Daoy (cell line): ENCODE results near the gene S100PBP. TPM values are rescaled to one million over a fixed set of nuclear protein-coding genes. Genes with fewer than 3 reads are reported as not detected.

Source experiments
- DNase-seq: peaks from one replicate; pipeline ENCODE4 v3.0.0-alpha.2; 2015; ENCODE audit warnings: low read depth
- total RNA-seq: library from RNA; depleted of rRNA; stranded (reverse); fragments of >200 nt; shearing (Covaris generic); gene quantifications from 2 replicates; pipeline ENCODE4 v1.2.3, GENCODE V29; 2014

The S100PBP gene
- total RNA-seq, 1 experiment from 2014 or later: 34.9 TPM

DNA sequence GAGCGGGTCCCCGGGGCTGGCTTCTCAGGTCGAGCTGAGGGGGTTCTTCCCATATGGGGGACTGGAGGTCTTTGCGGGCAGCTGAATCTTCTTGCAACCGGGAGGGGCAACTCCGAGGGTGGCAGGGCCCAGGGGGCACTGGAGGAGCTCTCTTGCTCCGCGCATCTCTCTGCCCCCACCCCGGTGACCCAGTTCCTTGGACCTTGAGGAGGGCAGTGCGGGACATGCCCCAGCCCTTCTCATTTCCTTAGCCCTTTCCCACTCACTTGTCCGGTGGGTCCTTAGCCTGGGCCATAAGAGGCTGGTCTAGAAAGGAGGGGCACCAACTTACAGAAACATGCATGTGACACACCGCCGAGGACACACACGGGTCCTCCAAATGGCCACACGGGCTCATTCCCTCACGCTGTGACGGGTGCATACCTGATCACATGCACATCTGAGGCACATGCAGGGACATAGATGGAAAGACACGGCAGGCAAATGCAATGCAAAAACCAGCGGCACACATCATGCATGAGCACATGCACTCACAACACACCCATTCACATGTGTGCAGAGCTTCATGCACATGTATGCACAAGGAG lies 69.5 kb downstream of the S100PBP start:
- no peak for DNase-seq

DNA sequence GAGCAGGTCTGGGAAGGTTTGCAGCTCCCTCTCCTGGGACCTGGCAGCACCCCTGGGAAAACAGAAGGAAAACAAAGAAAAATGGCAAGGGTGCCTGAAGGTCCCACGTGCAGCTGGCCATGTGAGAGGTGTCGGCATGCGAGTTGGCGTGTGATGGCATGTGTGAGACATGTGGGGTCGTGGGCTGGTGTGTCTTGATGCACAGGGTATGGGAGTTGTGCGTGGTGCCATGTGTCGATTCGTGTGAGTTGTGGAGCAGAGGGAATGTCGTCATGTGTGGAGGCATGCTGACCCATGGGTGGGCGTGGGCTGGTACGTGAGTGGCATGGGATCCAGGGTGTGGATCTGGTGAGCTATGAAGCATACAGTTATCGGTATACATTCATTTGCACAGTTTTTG lies 70.2 kb downstream of the S100PBP start:
- no peak for DNase-seq

DNA sequence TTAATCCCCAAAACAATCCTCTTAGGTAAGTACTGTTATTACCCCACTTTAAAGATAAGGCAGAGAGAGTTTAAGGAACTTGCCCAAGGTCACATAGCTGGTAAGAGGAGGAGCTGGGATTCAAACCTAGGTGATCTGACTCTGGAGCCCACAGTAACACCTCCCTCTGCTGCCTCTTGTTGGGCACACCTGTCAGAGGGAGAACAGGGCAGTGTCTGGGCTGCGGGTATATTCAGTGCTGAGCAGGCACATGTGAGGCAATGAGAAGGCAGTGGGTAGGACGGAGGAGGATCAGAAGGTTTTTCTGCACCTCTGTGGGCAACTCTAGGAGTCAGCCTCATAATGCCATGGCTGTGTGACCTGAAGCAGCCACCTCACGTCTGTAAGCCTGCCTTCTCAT lies 70.7 kb downstream of the S100PBP start:
- DNase-seq: no peak

DNA sequence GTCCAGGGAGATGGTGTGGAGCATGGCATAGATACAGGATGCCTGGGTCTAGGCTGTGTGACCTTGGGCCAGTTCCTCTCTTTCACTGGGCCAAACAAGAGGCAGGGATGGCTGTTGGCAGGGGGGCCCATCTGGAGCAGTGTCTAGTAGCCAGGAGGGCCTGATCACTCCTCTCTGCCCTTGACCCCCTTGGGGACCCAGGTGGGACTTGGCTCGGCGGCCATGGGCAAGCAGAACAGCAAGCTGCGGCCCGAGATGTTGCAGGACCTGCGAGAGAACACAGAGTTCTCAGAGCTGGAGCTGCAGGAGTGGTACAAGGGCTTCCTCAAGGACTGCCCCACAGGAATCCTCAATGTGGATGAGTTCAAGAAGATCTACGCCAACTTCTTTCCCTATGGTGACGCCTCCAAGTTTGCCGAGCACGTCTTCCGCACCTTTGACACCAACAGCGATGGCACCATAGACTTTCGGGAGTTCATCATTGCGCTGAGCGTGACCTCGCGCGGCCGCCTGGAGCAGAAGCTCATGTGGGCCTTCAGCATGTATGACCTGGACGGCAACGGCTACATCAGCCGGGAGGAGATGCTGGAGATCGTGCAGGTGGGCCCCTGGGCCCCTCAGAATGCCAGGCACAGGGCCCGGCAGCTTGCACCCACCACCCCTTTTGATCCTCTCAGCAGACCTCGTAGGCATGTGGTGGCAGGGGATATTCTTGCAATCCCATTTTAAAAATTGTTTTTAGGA lies 71.4 kb downstream of the S100PBP start:
- DNase-seq: peak; percentile 1

DNA sequence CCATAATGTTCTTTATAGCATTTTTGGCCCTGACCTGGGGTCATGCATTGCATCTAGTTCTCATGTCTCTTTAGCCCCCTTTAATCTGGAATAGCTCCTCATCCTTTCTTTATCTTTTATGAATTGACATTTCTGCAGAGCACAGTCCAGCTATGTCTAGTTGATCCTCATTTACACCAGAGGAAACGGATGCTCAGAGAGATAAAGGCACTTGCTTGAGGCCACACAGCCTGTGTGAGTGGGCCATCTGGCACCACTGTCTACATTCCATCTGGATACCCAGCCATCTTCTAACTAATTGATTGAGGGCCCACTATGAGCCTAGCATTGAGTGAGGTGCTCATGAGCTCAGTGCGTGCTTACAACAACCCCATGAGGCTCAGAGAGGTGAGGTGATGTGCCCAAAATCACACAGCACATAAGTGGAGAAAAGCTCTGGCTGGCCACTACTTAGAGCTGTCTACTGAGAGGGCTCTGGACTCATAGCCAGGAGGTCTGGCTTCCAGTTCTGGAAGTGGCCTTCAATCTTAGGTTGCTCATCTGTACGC lies 72.4 kb downstream of the S100PBP start:
- DNase-seq: no peak

DNA sequence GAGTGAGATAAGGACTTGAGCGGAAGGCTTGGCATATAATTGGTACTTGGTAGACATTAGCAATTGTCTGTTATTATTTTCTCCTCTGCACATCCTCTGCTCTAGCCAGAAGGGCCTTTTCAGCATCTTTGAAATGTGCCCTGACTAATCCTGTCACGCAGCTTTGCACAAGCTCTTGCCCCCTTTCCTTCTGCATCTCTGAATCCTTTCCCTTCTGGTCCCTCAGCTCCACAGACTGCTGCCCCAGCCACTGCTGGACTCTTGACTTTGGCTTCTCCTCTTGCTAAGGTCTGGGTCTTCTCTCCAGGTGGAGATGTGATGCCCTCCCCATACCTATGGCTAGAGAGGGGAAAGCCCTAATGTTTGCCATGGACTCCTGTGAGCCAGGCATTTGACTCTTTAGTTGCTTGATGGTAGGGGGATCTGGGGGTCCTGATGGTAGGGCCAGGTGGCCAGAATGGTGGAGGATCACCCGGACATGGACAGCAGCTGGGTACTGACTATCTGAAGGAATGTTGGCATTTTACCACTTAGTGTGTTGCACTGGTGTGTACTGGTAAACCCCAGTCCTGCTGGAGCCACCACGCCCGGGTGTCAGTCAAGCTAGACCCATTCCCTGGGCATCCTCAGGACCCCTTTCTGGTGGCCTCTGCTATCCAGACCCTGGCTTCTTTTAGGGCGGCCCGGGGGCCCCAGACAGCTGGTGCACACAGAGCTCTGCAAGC lies 73.2 kb downstream of the S100PBP start:
- DNase-seq: no peak

DNA sequence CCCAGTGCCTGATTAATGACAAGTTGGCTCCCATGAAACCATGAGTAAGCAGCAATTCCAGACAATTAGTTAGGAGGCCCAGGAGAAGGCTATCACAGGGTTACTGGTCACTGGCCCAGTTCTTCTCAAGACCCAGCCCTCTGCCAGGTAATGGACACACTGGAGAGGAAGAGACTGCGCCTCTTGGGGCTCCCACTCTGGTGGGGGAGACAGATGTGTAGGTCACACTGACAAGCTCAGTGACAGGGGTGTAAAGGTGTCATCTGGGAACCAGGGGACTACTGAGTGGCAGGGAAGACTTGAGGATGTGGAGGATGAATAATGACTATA lies 73.8 kb downstream of the S100PBP start:
- DNase-seq: no peak

DNA sequence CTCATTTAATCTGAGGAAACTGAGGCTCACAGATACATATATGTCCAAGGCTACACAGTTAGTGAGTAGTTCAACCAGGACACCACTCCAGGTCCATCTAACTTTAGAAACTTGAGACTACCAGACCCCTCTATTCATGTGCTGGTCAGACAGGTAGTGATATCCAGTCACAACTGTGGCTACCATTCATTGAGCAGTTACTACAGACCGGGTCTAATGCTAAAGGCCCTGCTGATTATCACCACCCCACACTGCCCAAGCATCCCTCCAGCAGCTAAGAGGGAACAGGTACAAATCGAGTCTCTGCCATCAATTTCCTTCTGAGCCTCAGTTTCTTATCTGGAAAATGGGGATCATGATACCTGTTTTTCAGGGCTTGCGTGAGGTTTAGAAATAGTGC lies 74.2 kb downstream of the S100PBP start:
- no peak for DNase-seq

DNA sequence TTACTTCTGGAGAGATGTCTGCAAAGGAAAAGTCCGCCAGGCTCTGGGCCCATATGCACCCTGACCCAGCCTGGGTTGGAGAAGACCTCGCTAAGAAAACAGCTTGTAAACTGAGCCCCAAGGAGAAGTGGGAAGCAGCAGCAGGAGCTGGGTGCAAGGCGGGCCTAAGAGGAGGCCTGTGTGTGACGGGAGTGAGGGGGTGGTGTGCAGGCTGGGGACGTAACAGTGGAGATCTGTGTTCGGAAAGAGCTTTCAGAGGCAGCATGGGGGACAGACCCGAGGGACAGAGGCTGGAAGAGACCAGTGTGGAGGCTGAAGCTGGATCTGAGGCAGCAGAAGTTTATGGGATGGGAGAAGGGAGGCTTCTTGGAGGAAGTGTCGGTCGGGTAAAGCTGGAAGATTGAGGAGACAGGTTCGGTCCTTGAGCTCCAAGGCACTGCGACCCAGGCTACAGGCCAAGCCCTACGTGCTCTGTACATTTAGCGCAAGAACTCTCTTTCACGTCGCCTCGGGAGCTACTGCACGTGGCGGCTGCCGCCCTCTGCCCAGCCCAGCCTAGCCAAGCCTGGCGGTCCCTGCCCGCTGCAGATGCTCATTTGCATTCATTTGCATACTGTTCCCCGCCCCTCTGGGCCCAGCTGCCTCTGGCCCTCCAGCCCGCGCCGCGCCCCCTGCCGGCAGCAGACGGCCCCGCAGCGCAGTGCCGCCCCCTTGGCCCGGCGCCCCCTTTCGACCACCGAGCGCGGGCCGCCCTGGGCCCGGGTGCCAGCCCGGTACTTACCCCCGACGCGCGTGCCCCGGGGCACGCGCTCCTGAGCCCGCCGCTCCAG lies 75.1 kb downstream of the S100PBP start:
- peak; percentile 65 for DNase-seq

DNA sequence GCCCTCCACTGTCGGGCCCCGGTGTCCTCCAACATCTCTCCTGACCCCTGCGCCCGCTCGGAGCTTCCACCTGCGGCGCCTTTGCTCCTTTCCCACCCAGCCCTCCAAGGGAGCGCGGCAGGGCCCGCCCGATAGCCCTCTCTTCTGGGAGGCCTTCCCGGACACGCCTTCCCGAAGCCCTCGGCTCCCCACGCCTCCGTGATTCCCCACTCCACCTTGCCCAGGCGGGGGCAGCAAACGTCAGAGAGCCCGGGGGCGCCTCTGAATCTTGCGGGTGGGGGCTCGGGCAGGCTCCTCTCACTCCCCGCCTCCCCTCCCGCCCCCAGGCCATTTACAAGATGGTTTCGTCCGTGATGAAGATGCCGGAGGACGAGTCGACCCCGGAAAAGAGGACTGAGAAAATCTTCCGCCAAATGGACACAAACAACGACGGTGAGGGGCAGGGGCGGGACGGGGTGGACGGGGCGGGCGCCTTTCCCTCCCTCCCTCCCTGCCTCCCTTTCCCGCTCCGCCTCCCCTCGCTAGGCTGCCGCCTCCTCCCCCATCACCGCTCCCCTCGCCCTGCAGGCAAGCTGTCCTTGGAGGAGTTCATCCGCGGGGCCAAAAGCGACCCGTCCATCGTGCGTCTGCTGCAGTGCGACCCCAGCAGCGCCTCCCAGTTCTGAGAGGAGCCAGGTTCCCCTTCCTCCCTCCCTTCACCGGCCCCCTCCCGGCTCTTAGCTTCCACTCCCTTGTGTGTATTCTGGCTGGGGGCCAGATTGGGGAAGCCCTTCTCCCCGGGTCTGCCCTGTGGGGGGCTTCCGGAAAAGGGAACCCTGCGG lies 76.0 kb downstream of the S100PBP start:
- peak; percentile 46 for DNase-seq

DNA sequence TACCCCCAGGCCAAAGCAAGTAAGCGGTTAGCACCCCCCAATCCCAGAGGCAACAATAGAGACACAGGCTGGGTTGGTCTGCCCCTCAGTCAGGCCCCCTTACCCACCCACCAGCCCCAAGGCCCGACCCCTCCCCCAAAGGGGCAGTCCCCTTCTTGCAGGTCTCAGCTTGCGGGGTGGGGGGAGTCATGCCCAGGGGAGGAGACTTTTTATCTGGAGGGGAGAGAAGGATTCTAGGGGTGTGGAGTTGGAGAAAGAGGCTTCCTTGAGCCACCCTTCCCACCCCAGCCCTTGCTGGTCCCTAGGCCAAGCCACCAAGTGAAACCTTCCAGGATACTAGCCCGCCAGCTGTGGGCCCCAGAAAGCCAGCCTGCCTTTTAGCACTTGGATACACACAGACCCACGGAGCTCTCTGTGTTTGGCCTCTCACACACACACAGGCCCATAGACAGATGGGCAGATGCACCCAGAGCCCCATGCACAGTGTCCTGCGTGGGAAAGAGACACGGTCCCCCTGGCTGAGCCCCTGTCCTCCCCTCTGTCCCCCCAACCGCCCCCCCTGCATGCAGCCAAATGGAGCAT lies 76.7 kb downstream of the S100PBP start:
- DNase-seq: no peak

DNA sequence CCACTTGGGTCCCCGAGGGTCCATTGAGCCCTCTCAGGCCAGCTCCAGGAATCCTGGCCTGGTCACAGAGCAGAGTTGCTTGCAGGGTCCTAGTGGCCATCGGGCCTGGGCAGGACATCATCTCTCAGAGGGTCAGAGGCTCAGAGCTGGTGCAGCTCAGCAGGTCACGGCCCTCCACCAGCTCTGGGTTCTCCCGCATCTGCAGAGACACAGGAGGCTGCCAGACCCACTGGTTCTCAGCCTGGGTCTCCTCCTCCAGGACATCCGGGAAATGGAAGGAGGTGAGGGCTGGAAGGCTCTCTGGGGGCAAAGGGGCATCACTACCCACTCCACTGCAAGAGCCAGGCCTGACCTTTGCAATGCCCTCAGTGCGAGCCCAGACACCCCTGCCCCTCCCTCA lies 77.2 kb downstream of the S100PBP start:
- DNase-seq: no peak

DNA sequence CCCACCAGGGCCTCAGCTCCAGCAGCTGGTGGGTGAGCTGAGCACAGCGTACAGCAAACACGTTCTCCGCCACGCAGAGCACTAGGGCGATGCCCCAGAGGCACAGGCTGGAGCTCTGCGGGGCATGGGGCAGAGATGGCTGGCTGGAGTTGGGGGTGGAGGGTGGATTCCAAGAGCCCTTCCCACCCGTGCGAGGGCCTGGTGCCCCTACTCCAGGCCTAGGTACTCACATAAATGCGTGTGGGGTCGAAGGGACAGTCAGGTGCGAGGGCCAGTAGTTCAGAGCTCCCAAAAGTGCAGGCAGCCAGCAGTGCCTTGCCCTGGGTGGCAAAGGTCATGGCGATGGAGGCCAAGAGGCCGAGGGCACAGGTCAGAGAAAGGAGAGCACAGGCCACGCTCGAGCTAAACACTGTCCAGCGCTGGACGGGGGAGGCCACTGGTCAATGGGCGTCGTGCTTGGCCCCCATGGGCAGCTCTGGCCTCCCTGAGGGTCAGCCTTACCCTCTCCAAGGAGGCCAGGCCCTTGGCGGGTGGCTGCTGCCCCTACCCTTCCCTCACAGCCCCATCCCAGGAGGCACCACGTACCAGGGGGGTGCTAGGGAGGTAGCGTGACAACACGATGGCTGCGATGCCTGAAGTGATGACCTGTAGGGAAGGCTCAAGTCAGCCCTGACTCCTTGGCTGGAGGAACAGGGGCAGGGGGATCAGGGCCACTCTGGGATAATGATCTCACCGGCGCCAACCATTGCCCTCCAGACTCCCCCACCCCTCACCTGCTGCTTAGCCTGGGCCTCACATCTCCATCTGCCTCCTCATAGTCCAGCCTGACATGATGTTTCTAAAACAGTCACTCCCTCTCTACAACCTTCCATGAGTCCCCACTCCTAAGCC lies 78.1 kb downstream of the S100PBP start:
- DNase-seq: no peak

DNA sequence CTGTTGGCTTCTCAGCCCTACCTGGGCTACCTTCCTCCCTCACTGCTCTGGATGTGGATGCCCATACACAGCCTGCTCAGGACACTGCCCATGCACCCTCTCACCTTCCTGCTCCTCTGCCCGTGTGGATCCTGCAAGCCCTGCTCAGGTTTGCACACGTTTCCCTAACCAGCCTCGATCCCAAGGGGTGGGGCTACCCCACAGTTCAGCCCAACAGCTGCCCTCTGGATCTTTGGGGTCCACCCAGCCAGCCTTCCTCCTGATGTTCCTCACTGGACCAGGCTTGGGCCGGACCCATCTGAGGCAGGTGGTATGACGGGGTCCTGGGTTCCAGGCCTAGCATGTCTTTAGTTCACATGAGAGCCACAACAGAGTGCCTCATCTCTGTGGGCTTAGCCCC lies 79.0 kb downstream of the S100PBP start:
- DNase-seq: no peak

DNA sequence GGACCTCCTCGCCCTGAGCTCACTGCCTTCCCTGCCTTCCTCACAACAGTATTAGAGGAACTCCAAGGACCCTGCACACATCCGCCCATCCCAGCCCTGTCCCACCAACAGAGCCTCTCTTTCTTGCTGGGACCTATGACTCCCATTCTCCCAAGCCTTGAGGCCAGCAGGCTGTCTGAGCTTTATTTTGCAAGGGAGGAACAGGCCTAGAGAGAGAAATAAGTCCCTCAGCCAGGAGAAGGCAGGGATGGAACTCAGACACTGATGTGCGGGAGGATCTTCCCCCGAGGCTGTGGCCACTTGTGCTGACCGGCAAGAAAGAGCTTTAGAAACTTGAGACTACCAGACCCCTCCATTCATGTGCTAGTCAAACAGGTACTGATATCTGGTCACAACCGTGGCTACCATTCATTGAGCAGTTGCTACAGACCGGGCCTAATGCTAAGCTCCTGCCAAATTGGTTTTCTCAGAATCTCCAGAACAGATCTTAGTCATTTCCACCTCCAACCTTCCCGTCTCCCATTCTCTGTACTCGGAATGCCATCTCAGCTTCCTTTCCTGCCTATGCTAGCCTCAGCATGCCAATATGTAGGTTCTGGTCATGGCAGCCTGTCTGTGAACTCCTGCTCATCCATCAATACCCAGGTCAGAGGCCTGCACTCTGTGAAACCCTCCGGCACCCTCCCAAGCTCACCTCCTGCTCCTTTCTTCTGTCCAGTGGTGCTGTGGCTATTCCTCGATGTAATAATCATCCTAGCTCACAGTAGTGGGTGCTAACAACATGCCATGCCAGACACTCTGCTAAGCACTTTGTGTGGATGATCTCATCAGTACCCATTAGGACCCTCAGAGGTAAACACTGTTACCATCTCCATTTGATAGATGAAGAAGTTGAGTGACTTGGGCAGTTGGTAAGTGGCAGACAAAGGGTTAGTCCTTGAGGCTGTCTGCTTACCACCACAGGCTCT lies 79.9 kb downstream of the S100PBP start:
- no peak for DNase-seq

DNA sequence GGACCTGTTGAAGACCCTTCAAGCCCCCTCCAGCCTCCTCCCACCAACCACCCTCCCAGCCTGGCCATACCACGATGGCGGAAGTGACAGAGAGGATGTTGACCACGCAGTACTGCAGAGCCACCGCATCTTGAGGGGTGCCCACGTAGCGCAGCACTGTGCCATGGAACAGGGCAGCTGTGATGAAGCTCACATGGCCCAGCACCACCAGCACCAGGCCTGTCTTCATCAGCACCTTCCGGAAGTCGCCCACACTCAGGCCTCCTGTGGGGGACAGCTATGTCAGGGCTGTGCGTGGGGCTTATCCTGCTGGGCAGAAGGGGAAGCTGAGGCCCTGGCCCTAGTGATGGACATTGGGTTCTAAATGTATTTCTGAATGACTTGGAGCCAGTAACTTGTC lies 80.6 kb downstream of the S100PBP start:
- DNase-seq: no peak

DNA sequence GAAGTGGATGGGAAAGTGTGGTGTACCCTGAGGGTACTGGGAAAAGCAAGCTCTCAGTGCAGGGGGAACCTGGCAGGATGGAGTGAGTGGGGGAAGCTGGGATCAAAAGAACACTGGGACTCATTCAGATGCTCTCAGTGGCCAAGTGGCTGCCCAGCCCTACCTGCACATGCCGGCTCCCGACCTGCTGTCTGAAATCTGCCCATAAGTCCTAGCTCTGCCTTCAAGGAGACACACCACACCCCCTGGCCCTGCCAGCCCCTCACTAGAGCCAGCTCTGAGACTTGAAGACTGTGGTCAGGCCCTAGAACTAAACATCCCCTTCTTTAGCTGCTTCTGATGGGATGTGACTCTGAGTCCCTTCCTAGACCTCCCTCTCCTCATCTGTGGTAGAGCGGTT lies 81.5 kb downstream of the S100PBP start:
- no peak for DNase-seq

DNA sequence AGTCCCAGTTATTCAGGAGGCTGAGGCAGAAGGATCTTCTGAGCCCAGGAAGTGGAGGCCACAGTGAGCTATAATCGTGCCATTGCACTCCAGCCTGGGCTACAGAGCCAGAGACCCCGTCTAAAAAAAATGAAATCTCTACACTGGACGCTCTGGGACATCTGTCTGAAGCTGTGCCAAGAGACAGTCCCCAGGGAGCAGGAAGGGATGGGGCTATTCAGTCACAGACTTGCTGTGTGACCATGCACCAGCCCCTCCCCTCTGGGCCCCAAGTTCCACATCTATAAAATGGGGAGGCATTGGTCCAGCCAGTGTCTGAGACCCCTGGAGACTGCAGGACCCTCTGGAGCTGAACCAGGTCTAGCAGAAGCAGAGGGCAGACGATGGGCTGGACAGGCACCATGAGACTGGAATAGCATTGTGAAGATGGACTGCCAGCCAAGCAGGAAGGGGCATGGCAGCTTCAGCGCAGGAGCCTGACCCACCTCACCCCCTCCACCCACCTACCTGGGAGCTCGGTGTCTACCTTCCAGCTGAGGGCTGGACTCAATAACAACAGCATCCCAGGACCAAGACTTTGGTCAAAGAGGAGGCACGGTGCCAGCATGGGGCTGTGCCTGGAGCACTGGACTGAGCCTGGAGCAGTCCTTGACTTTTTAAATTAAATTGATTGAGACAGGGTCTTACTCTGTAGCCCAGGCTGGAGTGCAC lies 82.3 kb downstream of the S100PBP start:
- no peak for DNase-seq
